Smooth muscle cell (in vitro differentiated cells): ENCODE data around the gene KIAA1328. TPM values are rescaled to one million over a fixed set of nuclear protein-coding genes. Genes with fewer than 3 reads are reported as not detected.

Source experiments
- DNase-seq: peaks from one replicate; lab custom pipeline; 2025; ENCODE audit not compliant: unreplicated experiment; lab: John Stamatoyannopoulos, UW
- H2AFZ ChIP-seq: fragments of 200-600 bp; sonication (generic); 2 replicates; pipeline ENCODE4 v1.6.0; 2016; ENCODE audit warnings: antibody characterized with exemption, low read depth, mild to moderate bottlenecking
- H3F3A ChIP-seq: fragments of 200-600 bp; sonication (generic); 2 replicates; pipeline ENCODE4 v1.6.0; 2017; ENCODE audit warnings: antibody characterized with exemption, low read depth
- H3K27ac ChIP-seq: fragments of 200-600 bp; sonication (generic); 2 replicates; pipeline ENCODE4 v1.5.1; 2016; ENCODE audit warnings: low read depth, mild to moderate bottlenecking
- H3K27me3 ChIP-seq: fragments of 200-600 bp; sonication (generic); 2 replicates; pipeline ENCODE4 v1.6.1; 2016; ENCODE audit warnings: low read depth, mild to moderate bottlenecking
- H3K36me3 ChIP-seq: fragments of 200-600 bp; sonication (generic); 2 replicates; pipeline ENCODE4 v1.5.1; 2016; ENCODE audit warnings: low read depth
- H3K4me1 ChIP-seq: fragments of 200-600 bp; sonication (generic); 2 replicates; pipeline ENCODE4 v1.5.1; 2016; ENCODE audit warnings: low read depth
- H3K4me2 ChIP-seq: fragments of 200-600 bp; sonication (generic); 2 replicates; pipeline ENCODE4 v1.6.0; 2016; ENCODE audit warnings: mild to moderate bottlenecking
- H3K4me3 ChIP-seq: fragments of 200-600 bp; sonication (generic); 2 replicates; pipeline ENCODE4 v1.5.1; 2016; ENCODE audit warnings: mild to moderate bottlenecking
- H3K79me2 ChIP-seq: fragments of 200-600 bp; sonication (generic); 2 replicates; pipeline ENCODE4 v1.6.0; 2016; ENCODE audit warnings: low read depth, mild to moderate bottlenecking
- H3K9ac ChIP-seq: fragments of 200-600 bp; sonication (generic); 2 replicates; pipeline ENCODE4 v1.6.0; 2016; ENCODE audit warnings: low read depth
- H3K9me3 ChIP-seq: fragments of 200-600 bp; sonication (generic); replicated peaks from 2 replicates; pipeline ENCODE4 v1.5.1; 2016; ENCODE audit warnings: low read depth
- H4K20me1 ChIP-seq: fragments of 200-600 bp; sonication (generic); 2 replicates; pipeline ENCODE4 v1.6.0; 2016; ENCODE audit warnings: low read depth
- CTCF ChIP-seq: fragments of 200-600 bp; sonication (generic); IDR thresholded peaks from 2 replicates; pipeline ENCODE4 v1.5.1; 2017; ENCODE audit warnings: borderline replicate concordance, mild to moderate bottlenecking, antibody characterized with exemption; ENCODE audit not compliant: insufficient read depth, poor library complexity, severe bottlenecking
- WGBS: methylation state at CpG from one replicate; pipeline ENCODE4 v1.1.7; 2016; ENCODE audit warnings: low lambda C conversion rate; 5-methylcytosine and 5-hydroxymethylcytosine counted together
- polyA plus RNA-seq: library from polyadenylated mRNA; unstranded; fragments of >200 nt; fragmentation: Nextera tagmentation; extraction: Ambion mirVana; gene quantifications from 2 replicates; pipeline ENCODE4 v1.2.1, GENCODE V29; 2016
- total RNA-seq: library from RNA; depleted of rRNA; stranded (reverse); fragments of >200 nt; gene quantifications from 2 replicates; pipeline ENCODE4 v1.2.3, GENCODE V29; 2014

The KIAA1328 gene
- total and polyA plus RNA-seq, 2 experiments from 2014 or later: 2.2 to 11.7 TPM

GRCh38 chr18:36811955-36812354 lies 17.0 kb upstream of the KIAA1328 start:
- no peak overlapping the region for H3K27ac ChIP-seq

GRCh38 chr18:36812678-36813077 lies 16.2 kb upstream of the KIAA1328 start:
- Histone ChIP-seq H3K36me3 (no peaks in the 10 kb centered on the region), H3K27ac (no peak overlapping the region), H3K79me2 (no peaks in the 10 kb centered on the region), H3K4me3 (no peak overlapping the region), H2AFZ (no peak overlapping the region), H3K9me3 (no peaks in the 10 kb centered on the region), H3K9ac (no peak overlapping the region), H3K27me3 (no peaks in the 10 kb centered on the region), H4K20me1 (peaks cover 26% of the 10 kb centered on the region), H3K4me1 (no peaks in the 10 kb centered on the region), H3F3A (no peaks in the 10 kb centered on the region), H3K4me2 (no peak overlapping the region)
- TF ChIP-seq CTCF: no peak
- no peak for DNase-seq
- WGBS: 94% methylated on average over 3 of the region's 3 CpGs

More at GRCh38 chr18:36811955-36812354, 17.0 kb upstream of the KIAA1328 start:
- Histone ChIP-seq H3K4me1 (no peaks in the 10 kb centered on the region), H2AFZ (no peak overlapping the region), H3K27me3 (no peaks in the 10 kb centered on the region), H3F3A (no peaks in the 10 kb centered on the region), H3K4me2 (no peak overlapping the region), H3K9me3 (no peaks in the 10 kb centered on the region), H3K9ac (no peak overlapping the region), H3K4me3 (no peak overlapping the region), H3K36me3 (no peaks in the 10 kb centered on the region), H4K20me1 (peaks cover 26% of the 10 kb centered on the region), H3K79me2 (no peaks in the 10 kb centered on the region)
- DNase-seq: no peak
- TF ChIP-seq CTCF: no peak

- no peaks in the 10 kb centered on the region for H3F3A ChIP-seq
- H3K27me3 ChIP-seq: no peaks in the 10 kb centered on the region
- no peak overlapping the region for H3K4me3 ChIP-seq
Measured at GRCh38 chr18:36813101-36813775, 15.7 kb upstream of the KIAA1328 start.

More at GRCh38 chr18:36813101-36813775, 15.7 kb upstream of the KIAA1328 start:
- no peaks in the 10 kb centered on the region for H3K9me3 ChIP-seq
- H2AFZ ChIP-seq: no peak overlapping the region
- no peak for DNase-seq
- H3K36me3 ChIP-seq: no peaks in the 10 kb centered on the region
- H4K20me1 ChIP-seq: peaks cover 26% of the 10 kb centered on the region
- 93% methylated on average over 4 of the region's 4 CpGs for WGBS
- H3K79me2 ChIP-seq: no peaks in the 10 kb centered on the region
- H3K4me1 ChIP-seq: no peaks in the 10 kb centered on the region
- no peak overlapping the region for H3K9ac ChIP-seq
- H3K4me2 ChIP-seq: no peak overlapping the region
- H3K27ac ChIP-seq: no peak overlapping the region
- TF ChIP-seq CTCF: no peak
